Fibroblast of gingiva (primary cell): ENCODE measurements around the gene PPA2.

Experiments
- DNase-seq: peaks from one replicate; pipeline ENCODE4 v3.0.0-alpha.2; 2011; ENCODE audit warnings: low read depth

The PPA2 gene

GRCh38 chr4:105389167-105389566 lies 84.7 kb downstream of the PPA2 start:
- DNase-seq, result no peak

DNA sequence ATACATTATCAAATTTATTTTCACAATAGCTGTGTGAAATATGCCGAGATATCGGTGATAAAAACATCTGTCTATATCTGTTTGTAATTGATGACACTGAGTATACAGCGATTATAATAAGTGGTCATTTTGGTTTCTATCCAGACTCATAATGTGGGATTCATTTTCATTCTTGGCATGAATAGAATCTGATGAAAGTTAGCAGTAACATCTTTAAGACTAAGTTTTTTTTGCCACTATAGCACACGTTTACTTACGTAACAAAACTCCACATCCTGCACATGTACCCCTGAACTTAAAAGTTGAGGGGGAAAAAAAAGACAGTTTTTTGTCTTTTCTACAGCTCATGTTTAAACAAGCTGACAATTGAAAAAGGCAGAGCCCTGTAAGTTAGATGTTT lies 86.4 kb downstream of the PPA2 start:
- peak; percentile 62 for DNase-seq

DNA sequence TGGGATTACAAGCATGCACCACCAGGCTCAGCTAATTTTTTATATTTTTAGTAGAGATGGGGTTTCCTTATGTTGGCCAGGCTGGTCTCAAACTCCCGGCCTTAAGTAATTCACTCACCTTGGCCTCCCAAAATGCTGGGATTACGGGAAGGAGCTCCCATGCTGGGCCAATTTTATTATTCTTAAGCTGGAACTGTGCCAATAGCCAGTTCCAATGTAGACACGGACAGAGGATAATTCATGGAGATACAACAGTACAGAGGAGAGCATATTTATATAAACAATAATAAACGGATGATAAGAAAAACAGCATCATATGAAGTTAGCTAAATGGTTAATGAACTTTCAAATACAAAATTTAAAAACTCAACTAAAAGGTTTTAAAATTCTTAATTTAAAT lies 87.8 kb downstream of the PPA2 start:
- DNase-seq, result no peak

DNA sequence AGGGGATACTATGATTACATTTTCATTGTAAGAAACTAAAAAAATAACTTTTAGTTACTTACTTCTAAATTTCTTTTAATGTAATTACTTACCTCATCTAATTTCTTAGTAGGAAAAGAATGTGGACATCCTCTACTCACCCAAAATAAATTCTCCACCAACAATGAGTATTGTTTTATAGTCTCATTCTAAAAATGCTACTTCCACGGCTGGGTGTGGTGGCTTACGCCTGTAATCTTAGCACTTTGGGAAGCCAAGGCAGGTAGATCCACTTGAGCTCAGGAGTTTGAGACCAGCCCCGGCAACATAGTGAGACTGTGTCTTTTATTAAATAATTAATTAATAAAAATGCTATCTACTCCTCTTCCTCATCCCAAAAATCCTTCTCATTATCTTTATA lies 99.8 kb downstream of the PPA2 start:
- no peak for DNase-seq

GRCh38 chr4:105373324-105373723 lies 100.5 kb downstream of the PPA2 start:
- no peak for DNase-seq

DNA sequence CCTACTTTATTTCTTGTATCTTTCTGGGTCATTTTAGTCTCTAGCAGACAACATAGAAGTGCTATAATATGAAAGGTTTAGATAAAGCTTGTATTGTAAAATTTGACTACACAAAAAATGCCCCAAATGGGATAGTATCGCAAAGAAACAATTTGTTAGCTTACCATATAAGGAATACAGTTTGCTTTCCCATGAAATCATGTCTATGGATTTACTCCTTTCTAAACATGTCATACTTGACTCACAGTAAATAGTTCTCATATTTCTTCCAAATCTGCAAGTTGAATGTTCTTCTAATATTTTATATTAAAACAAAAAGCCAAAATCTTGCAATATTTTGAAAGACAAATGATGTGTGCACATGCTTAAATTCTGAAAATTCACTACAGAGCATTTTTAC lies 103.9 kb downstream of the PPA2 start:
- no peak for DNase-seq

DNA sequence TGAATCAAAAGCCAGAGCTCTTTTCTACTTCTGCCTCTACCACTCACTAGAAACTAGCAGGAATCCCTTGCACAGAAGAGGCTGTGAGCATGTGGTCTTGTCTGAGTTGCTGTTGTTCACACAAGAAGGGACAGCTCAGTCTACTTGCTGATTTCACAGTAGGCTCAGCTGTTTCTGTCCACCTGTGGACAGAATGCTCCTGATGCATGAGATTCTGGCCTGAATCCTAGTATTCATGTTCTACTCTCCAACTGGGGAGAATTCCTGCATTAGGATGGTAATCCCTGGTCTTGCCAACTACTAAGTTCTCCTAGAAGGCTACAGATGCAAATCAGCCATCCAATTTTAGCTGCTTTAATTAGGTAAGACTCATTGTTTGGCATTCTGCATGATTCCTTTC lies 112.8 kb downstream of the PPA2 start:
- no peak for DNase-seq

- no peak for DNase-seq
Observed at GRCh38 chr4:105357258-105357980, 116.4 kb downstream of the PPA2 start.

- no peak for DNase-seq
Observed at GRCh38 chr4:105356194-105356593, 117.7 kb downstream of the PPA2 start.

DNA sequence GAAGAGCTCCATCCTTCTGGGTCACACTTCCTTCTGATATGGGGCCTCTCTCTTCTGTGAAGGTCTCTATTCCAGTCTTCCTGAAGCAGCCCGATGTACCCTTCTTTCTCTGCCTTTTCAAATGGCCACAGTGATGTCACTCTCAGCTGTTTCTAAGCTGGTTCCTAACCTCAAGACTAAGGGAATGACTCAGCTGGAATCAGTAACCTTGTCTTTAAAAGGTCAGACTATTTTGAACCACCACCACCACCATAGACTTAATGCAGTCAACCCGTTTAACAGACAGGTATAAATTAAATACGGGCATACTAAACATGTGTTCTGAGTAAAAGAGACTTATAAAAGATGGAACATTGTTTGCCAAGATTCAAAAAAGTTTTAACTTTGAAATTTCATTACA lies 121.0 kb downstream of the PPA2 start:
- no peak for DNase-seq

DNA sequence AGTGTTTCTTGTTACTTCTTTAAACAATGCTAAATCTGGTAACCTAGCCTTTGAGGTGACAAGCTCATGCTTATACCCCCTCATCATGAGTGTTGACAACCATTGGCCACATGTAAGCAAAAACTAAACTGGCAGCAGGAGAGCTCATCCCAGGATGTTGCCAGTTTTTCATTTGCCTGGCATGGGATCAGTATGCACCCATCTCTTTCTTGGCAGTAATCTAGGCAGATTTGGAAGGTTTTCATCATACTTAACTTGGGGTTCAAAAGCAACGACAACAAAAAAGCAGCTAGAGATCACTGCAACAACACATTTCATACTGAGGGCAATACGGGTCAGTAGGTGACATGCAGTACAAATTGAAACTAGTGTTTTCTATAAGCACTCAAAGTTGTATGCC lies 122.0 kb downstream of the PPA2 start:
- DNase-seq, result no peak

DNA sequence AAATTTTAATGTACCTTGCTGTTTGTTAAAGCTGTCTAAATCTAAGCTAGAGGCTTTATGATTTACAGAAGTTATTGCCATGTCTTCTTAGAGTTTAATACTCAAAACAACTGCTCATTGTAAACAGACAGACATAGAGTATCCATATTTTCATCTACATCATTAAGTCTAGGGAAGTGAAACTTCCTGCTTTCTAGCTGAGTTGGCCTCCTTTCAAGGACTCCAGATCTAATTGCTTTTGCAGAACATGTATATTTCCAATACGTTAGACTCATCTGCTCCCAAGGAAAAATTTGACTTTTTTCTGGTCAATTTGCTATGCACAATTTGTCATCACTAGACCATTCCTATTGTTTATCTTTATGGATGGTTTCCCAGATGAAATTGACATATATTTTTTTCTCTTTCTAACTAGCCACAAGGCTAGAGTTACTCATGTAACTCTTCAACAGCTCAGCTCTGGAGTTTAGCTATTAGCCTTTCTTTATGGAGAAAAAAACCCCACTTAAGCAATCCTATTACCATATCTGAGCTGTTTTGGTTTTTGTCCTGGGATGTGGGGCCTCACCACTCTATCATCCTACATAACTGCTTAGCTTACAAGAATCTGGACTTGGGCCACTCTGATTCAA lies 122.9 kb downstream of the PPA2 start:
- DNase-seq, result peak; percentile 49

GRCh38 chr4:105348719-105349118 lies 125.1 kb downstream of the PPA2 start:
- no peak for DNase-seq

- no peak for DNase-seq
Observed at GRCh38 chr4:105346869-105347268, 127.0 kb downstream of the PPA2 start.

GRCh38 chr4:105345838-105346237 lies 128.0 kb downstream of the PPA2 start:
- no peak for DNase-seq

DNA sequence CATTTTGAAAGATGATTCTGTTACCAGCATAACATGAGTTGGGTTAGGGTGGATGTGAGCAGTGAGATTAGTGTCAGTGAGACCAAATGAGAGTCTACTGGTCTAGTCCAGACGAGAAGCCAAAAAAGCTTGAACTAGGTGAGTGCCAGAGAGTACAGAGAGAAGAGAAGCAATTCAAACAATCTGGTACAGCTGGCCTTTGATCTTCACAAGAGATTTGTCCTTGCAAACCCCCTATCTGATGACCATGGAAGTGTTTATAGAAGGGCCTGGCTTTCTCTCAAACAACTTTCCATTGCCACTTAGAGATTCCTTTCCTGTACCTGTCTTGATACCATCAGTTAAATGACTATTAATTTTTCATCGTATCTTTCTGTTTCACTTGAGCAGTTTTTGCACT lies 128.5 kb downstream of the PPA2 start:
- DNase-seq, result no peak

DNA sequence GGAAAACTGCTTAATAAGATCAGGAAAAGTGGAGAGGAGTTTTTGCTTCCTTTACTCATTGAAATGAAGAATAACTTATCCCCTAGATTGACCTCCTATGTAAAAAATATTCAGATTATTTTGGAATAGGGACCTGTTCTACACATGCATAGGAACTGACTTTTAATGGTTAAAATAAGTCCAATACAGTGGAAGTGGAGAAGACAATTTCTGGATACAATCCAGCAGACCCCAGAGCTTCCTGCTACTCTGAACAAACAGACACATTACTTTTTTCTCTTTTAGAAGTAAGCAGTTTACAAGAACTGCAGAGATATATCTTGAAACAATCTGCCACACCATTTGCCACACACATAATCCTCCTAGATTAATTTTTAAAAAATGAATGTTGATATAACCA lies 129.7 kb downstream of the PPA2 start:
- DNase-seq, result no peak

DNA sequence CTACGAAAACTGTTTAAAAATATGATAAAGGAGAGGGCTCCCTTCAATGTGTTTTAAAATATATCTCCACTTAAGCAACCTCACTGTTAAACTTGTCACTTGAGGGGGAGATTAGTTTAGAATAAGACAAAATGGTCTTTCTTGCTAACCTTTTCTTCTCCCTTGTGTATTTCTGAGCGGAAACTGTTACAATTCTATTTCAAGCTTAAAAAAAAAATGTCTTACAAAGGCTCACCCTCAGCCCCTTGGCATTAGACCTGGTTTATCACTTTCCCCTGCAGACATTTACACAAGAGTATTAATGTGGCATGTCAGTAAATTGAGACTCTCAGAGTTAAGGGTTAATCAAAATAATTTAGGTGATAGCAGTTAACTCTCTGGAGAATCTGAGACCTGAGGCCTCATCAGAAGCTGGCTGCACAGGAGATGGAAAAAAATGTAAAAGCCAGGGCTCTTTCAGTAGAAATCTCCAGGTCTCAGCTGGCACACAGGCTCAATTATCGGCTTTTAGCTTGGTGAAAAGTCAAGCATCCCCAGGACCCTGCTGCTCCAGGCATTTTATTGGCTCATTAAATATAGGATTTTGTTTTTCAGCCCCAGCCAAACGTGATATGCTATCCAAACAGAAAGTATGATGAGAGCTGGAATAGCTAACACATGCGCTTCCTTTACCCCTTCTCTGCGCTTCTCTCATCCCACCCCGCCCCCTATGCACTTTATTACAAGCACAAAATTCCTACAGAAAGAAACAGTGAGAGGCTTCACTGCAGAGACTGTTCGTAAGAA lies 130.5 kb downstream of the PPA2 start:
- DNase-seq, result peak; percentile 9

- no peak for DNase-seq
Observed at GRCh38 chr4:105329081-105329480, 144.8 kb downstream of the PPA2 start.

- DNase-seq, result no peak
Observed at GRCh38 chr4:105327956-105328355, 145.9 kb downstream of the PPA2 start.

DNA sequence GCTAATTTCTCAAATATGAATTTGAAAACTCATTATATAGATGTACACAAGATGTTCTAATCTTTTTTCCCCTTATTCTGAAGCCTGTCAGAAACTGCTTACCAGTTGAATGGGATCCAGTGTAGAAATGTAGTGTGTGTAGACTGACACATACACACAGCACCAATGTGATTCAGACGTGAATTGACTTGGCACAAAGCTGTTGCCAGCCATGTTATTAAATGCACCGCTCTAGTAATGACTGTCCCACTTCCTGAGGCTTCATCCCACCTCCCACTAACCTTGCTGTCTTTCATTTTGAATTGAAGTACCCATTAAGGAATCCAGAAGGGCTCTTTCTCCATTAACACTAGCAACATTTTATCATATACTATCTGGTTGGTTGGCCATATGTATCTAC lies 146.6 kb downstream of the PPA2 start:
- DNase-seq, result no peak
